GM19238 (cell line): ENCODE results near the gene NOTUM.
A peak's percentile ranks its signal among the peaks of the same experiment; 100 is the strongest.

Experiments used
- DNase-seq: peaks from one replicate; pipeline ENCODE4 v3.0.0; 2011; ENCODE audit warnings: low spot score; ENCODE audit not compliant: insufficient read length

Gene NOTUM

GRCh38 chr17:81939881-81940385, 21.1 kb downstream of the NOTUM start:
- DNase-seq, result no peak

- no peak for DNase-seq
Measured at GRCh38 chr17:81939218-81939617, 21.8 kb downstream of the NOTUM start.

DNA sequence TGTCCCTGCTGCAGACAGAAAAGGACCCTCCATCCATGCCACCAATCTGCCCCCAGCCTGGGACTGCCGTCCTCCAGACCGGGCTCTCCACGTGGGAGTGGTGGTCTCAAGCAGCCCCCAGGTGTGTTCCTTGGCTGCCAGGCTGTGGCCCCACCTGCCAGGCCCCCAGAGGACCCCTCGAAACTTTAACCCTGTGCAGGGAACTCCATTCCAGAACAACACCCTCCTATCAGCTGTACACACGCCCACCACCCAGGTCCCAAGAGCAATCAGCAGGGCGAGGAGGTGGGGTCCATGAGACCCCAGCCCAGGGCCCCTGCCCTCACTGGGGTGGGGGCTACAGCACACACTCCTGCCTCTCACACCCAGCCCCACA, 25.3 kb downstream of the NOTUM start:
- no peak for DNase-seq

DNA sequence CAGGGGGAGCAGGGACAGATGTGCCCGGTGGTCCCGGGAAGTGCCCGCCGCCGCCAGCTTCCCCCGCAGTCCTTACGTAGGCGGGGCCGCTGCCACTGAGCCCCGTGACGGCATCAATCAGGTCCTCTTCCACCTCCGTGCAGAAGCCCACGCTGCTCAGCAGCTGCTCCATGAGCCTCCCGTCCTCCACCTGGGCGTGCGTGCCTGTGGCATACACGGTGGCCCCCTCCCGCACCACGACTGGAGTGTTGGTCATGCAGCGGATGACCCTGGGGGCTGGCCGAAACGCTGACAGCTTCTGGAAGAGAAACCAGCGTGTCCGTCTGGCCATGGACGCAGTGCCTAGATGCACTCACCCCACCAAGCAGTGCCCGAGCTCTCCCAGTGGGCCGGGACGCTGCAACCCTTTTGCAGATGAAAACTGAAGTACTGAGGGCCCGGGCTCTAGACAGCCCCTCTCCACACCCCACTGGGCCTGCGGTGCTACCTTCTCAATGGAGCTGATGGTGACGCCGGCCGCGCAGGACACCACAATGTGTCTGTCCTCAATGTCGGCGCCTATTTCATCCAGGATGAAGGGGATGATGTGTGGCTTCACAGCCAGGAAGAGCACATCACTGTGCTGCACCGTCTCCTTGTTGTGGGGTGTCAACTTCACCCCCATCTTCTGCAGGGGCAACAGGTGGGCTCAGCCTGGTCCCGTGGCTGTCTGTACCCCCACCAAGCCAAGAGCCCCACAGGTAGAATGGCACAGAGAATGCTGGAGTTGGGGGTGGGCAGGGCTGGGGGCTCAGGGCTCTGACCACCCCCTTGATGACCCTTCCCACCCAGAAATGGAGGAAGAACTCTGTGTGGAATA, 25.9 kb downstream of the NOTUM start:
- DNase-seq, result no peak

GRCh38 chr17:81934098-81934757, 26.8 kb downstream of the NOTUM start:
- DNase-seq, result no peak

DNA sequence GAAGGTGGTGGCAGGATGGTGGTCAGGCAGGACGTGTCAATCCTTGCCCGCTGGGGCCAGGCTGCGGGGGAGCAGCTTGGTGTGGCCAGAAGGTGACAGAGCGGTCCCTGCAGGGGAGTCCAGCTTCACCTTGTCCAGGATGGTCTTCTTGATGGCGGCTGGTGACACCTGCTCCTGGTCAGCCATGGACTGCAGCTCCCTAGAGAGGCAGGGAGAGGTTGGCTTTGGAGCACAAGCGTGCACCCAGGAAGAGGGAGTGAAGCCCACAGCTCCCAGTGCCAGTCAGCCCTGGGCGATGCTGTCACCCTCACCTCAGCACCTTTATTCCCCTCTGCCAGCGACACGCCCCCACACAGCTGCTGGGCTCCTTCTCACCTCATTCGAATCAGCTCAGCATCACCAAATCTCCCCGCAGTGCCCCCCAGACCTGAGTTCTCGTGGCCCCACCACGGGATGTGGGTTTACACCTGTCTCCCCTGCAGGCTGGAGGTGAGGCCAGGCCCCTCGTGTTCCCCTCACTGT, 27.7 kb downstream of the NOTUM start:
- DNase-seq, result no peak

DNA sequence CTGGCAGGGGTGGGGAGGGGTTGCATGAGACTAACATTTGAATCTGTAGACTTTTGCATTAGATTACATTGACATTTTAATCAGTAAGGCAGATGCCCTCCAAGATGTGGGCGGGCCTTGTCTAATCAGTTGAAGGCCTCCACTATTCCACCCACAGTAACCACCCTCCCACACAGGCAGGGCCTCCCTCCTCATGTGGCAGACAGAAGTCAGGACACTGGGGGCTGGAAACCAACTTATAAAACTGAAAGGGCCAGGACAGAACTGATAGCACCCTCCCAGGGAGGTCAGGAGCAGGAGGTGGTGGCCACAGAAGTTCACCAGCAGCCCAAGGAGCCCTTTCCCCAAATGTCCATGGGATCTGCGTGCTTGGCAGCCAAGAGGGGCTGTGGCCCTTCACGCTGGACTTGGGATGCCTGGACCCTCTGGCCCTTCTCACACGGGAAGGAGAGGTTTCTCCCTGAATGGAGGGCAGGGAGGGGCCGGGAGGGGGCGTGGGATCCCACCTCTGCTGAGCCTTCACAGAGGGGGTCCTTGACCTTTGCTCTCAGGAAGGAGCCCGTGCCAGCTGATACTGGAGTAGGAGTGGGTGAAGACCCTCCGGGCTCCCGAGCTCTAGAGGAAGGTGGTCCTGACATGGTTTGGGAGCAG, 28.5 kb downstream of the NOTUM start:
- no peak for DNase-seq

DNA sequence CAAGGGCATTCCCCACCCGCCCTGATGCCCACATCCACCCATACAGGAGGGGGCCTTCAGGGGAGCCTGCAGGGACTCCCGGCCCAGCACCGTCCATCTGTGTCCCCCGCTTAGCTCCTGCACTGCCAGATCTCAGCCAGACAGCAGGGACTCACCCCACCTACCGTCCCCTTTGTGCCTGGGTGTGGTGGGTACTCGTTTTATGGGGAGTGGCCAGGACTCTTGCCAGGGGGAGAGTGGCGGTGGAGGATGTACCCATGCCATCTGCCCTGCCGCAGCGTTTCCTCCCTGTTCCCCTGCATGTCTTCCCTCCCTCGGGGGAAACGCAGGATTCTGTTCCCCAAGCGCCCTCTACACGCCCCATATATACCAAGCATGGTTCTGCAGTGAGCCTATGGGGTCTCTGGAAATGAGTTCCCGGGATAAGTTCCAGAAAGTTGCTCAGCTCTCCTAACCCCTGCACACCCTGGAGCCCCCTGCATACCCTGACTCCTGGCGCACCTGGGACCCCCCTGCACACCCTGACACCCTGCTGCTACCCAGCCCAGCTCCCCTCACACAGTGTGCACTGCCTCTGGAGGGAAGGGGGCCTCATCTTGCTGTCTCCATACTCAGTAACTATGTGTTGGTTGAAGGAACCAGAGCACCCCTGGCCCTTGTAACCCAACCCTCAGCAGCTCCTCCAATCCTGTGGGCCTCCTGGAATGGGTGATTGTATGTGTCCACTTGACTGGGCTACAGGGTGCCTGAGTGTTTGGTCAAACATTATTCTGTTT, 29.2 kb downstream of the NOTUM start:
- DNase-seq, result no peak

DNA sequence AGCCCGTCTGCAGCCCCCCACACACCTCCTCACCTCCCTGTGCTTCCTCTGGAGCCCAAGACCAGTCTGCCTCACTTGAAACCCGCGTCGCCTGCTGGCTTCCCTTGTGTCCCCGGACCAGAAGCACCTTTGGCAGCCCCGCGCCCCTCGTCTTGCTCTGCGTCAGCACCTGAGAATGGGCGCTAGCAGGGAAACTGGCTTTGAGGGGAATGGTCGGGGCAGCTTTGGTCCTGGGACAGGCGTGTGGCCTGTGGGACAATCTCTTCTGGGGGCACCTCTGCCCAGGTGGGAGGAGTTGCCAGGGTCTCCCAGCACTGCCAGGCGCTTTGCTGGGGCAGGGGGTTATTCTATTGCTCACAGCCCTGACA, 29.8 kb downstream of the NOTUM start:
- DNase-seq, result no peak

DNA sequence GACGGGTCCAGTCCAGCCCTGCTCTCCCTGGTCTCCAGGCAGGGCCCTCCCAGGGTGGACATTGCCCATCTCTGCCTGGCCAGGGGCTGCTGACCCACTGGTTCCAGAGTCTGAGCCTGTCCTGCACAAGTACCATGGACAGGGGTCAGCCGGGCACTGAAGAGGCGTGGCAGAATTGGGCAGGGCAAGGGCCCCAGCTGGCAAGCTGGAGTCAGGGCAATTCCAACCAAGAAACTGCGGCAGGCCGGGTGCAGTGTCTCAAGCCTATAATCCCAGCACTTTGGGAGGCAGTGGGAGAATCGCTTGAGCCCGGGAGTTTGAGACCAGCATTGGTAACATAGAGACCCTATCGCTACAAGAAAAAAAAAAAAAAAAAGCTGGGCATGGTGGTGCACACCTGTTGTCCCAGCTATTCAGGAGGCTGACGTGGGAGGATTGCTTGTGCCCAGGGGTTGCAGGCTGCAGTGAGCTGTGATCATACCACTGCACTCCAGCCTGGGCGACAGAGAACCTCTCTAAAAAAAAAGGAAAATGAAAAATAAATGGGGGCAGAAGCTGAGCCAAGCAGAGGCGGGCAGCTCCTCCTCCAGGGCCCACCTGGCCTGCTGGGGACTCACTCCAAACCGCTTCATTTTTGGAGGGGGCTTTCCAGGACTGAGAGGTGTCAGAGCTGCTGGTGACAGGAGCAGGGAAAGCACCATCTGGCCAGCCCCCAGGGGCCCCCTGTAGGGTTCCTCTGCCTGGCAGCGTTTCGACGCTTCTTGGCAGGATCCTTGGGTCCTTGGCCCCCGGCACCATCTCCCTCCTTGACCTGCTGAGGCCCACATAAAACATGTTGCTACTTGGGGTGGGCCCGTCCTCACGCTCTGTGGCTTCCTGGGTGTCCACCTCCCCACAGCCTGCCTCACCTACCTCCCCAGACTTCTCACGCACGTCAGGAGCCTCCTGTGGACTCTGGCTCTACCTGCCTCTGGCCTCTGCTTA, 30.6 kb downstream of the NOTUM start:
- DNase-seq, result no peak

DNA sequence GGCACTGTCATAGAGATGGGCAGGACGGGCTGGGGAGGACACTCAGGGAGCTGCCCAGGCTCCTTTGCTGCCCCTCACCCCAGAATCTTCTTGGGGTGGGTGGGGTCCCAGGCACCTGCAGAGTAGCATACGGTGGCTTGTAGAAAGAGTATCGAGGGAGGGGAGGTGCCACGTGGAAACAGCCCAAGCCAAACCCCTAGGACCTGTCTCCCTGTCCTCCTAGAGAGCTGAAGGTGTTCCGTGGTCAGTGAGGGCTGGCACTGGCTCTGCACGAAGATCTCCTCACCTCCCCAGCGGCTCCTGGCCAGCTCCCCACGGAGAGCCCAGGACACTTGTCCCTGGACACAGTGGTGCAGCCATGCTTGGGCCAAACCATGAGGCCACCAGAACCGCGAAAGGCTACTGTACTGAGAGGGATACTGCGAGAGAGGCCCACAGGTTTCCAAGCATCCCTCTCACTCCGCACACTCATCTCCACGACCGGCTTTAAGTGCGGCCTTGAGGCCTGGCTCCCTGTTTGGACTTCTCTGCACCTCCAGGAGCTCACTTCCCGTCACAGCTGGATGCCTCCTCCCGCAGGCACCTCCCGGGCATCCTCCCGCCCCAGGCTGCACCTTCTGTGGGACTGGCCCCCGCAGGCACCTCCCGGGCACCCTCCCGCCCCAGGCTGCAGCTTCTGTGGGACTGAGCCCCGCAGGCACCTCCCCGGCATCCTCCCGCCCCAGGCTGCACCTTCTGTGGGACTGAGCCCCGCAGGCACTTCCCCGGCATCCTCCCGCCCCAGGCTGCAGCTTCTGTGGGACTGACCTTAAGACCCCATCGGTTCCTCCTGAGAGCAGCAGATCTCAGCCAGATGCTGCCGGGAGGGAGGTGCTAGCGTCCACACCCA, 31.5 kb downstream of the NOTUM start:
- no peak for DNase-seq

- DNase-seq, result no peak
Measured at GRCh38 chr17:81928544-81929252, 32.3 kb downstream of the NOTUM start.

DNA sequence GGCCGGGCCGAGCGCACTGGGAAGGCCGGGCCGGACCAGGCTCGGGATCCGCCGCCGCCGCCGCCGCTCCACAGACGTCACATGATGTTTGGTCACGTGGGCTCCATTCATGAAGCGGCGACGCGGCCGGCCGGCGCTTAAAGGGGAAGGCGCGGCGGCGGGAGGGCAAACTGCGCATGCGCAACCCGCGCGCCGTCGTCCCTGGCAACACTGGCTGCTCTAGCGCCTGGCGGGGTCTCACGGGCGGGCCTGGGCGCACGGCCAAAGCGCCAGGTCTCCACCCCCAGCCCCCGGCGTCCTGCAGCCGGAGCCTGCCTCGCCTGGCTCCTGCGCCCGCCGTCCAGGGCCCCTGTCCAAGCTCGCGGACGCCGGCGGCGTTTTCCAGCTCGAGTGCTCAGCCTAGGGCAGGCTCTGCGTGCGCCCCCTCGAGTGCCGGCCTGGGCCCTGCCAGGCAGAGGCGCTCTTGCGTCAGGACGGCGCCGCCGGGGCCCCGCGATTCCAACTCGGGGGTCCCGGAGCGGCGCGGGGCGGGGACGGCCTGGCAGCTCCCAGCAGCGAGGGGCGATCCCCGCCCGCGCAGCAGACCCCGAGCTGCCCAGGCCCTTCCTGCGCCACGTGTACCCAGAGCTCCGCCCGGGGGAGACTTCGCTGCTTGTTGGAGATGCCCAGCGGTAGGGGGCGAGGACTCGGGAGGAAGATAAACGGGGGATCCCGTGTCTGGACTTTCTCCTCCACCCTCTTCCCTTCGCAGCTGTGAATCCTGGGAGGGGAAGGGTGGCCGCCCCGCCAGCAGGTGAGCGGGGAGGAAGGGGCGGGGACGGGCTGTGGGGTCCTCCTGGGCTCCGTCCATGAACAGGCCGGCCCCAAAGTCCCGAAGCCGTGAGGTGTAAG, 33.1 kb downstream of the NOTUM start, which contains the start of gene MAFG:
Gene MAFG (minus strand): TSS at position 83 of the 891 bp plus-strand sequence. CDS start 4,550 bp downstream, outside the sequence.
- DNase-seq, result peak; percentile 100

DNA sequence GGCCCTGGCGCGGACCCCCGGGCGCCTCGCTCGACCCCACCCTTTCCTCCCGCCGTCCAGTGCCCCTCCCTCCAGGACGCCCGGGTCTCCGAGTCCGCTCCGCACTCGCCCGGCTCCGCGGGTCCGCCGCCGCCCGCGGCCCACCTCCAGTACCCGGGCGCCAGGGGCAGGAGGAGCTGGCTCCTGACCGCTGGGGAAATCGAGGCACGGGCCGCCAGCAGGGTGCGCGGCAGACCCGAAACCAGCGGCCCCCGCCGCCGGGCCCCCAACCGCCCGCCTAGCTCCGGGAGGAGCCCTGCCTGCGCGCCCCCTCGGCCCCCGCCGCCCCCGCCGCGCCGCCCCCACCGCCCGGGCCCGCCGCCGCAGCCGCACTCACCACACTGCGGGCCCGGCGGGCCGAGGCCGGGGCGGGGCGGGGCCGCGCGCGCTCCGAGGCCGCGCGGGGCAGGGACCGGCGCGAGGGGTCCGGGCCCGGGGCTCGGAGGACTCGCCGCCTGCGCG, 33.8 kb downstream of the NOTUM start:
- peak; percentile 42 for DNase-seq

DNA sequence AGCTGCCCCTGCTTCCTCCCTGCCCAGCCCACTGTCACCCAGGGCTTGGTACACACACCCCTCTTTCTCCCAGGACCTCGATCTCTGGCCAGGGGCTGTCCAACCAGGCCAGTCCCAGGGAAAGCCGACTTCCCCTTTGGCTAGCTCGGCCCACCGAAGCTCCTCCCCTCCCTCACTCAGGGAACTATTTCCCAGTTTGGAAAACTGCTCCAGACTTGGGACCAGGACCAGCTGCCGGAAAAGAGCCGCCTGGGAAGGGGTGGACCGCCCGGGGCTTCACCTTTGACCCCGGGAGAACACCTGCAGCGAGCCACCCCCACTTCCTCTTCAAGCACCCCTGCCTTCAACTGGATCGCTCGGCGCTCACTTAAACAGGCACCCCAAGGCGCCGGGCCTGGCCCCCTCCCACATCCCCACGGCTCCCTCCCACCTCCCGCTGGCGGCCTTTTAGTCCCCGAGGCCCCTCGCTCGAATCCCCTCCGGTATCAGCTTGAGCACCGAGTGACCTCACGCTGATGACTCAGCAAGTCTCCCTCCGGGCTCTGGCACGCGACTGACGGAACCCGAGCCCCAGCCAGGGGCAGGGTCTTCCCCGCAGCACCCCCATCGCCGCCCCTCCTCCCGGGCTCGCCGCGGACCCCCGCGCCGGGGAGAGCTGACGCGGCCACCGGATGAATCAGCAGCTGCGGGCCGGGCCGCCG, 34.4 kb downstream of the NOTUM start:
- peak; percentile 69 for DNase-seq

DNA sequence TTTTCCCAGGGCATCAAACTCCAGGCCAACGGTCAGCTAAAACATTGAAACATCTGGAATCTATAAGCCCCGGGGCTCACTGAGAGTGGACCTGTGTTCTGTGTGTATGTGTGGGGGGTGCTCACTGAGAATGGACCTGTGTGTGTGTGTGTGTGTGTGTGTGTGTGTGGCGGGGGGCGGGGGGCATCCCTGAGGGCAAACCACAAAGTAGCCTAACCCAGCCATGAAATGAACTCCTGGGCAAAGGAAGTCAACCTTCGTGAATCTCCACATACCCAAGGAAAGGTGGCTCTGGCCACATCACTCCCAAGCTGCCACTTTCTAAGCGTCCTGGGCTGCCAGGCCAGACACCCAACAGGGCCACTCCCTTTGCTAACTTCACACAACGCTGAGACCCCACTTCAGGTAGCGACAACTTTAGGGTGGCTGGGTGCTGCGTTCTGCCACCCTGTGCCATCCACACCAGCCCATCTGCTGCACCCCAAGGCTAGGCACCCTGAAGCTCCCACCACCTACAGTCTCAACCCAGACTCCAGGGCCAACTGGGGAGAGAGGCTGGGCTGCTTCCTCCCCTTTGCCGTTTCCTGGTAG, 35.0 kb downstream of the NOTUM start:
- no peak for DNase-seq
